Measurements from ENCODE around the gene SURF6. TPM values are rescaled to one million over a fixed set of nuclear protein-coding genes. Genes with fewer than 3 reads are reported as not detected.

The SURF6 gene
- total RNA-seq, 2 donors from 2014 or later: 20.8 to 37.9 TPM

GRCh38 chr9:133382507-133383141, 46.6 kb upstream of the SURF6 start:
- 79 to 90% methylated on average over 4 of the region's 4 CpGs for WGBS, 2 donors

GRCh38 chr9:133380734-133381133, 44.7 kb upstream of the SURF6 start:
- no peak overlapping the region for H3K27ac ChIP-seq
- no peak for TF ChIP-seq POLR2A (IDR thresholded peaks at IDR 0.05)
- TF ChIP-seq CTCF (IDR thresholded peaks at IDR 0.05): no peak
- no peaks in the 10 kb centered on the region for H3K9me3 ChIP-seq
- H3K36me3 ChIP-seq (replicated peaks in 1 of 2; ENCODE audit: insufficient read depth in 1 of 2, low read depth in 2 of 2): no peaks in the 10 kb centered on the region
- DNase-seq (no peak), ATAC-seq (no peak)
- intact Hi-C loops (cut with DNase I): no loop called here
- H3K4me1 ChIP-seq: peaks cover 10% of the 10 kb centered on the region
- H3K4me3 ChIP-seq: no peak overlapping the region
- H3K27me3 ChIP-seq: no peaks in the 10 kb centered on the region
- 89 to 91% methylated on average over 4 of the region's 4 CpGs for WGBS, 2 donors

More at GRCh38 chr9:133382507-133383141, 46.6 kb upstream of the SURF6 start:
- Histone ChIP-seq H3K27ac (no peak overlapping the region), H3K9me3 (no peaks in the 10 kb centered on the region), H3K4me1 (no peaks in the 10 kb centered on the region), H3K36me3 (replicated peaks in 1 of 2; ENCODE audit: insufficient read depth in 1 of 2, low read depth in 2 of 2) (no peaks in the 10 kb centered on the region), H3K27me3 (no peaks in the 10 kb centered on the region), H3K4me3 (no peak overlapping the region)
- ATAC-seq: no peak
- TF ChIP-seq CTCF (IDR thresholded peaks at IDR 0.05) (no peak), POLR2A (IDR thresholded peaks at IDR 0.05) (no peak)
- no peak for DNase-seq
- intact Hi-C loops (cut with DNase I): no loop called here

GRCh38 chr9:133379153-133380086, 43.4 kb upstream of the SURF6 start:
- Histone ChIP-seq H3K9me3 (no peaks in the 10 kb centered on the region), H3K36me3 (replicated peaks in 1 of 2; ENCODE audit: insufficient read depth in 1 of 2, low read depth in 2 of 2) (no peaks in the 10 kb centered on the region), H3K4me1 (peaks cover 14% of the 10 kb centered on the region), H3K27ac (no peak overlapping the region), H3K4me3 (no peak overlapping the region), H3K27me3 (no peaks in the 10 kb centered on the region)
- no peak for DNase-seq
- TF ChIP-seq CTCF (IDR thresholded peaks at IDR 0.05) (no peak), POLR2A (IDR thresholded peaks at IDR 0.05) (no peak)
- intact Hi-C loops (cut with DNase I): no loop called here
- WGBS, 2 donors: 91 to 96% methylated on average over 8 to 14 of the region's 14 CpGs
- no peak for ATAC-seq

GRCh38 chr9:133378408-133378962, 42.5 kb upstream of the SURF6 start:
- H3K9me3 ChIP-seq: no peaks in the 10 kb centered on the region
- intact Hi-C loops (cut with DNase I): no loop called here
- no peak for ATAC-seq
- peaks cover 22% of the 10 kb centered on the region for H3K4me1 ChIP-seq
- H3K27me3 ChIP-seq: no peaks in the 10 kb centered on the region
- WGBS, 2 donors: 82% methylated on average over 1 of the region's 1 CpG
- H3K4me3 ChIP-seq: no peak overlapping the region
- TF ChIP-seq CTCF (IDR thresholded peaks at IDR 0.05) (no peak), POLR2A (IDR thresholded peaks at IDR 0.05) (no peak)
- DNase-seq: no peak
- H3K27ac ChIP-seq: no peak overlapping the region
- no peaks in the 10 kb centered on the region for H3K36me3 ChIP-seq (replicated peaks in 1 of 2; ENCODE audit: insufficient read depth in 1 of 2, low read depth in 2 of 2)

Data from body of pancreas (tissue), 4 donors.